ENCODE results near the gene C3orf49.

- TF ChIP-seq CTCF (conservative IDR thresholded peaks at IDR 0.05; ENCODE audit: low read depth, low read length) (no peak), EZH2 (IDR thresholded peaks at IDR 0.05; ENCODE audit: low read length, unreplicated experiment) (no peak)
Measured at GRCh38 chr3:63798544-63798943, 20.6 kb upstream of the C3orf49 start.

Data from PC-3 (cell line).